ENCODE results near the gene FRMPD2. TPM values are rescaled to one million over a fixed set of nuclear protein-coding genes. Genes with fewer than 3 reads are reported as not detected.

FRMPD2 gene
- total RNA-seq: 0.07 TPM in 1 of 2 replicates, not detected in the other

DNA sequence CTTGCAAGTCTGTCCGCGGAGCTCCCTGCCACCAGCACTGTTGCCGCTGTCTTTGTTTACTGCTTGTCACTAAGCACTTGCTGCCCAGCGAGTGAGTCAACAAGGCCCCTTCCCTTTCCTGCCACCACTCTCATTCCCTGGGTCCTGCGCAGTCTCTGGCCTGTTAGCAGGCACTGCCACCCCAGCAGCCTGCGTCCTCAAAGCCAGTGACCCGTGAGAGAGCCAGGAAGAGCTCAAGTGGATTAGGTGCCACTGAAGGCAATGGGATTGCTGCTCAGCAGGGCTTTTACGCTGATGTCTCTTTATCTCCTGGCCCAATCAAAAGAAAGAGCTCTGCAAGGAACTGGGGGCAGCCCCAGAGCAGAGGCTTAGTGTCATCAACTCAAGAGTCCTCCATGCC lies at the start of gene FRMPD2:
TSS of gene FRMPD2 (minus strand) at position 61 of the 400 bp plus-strand sequence. CDS start 129 bp downstream, outside the sequence.

GRCh38 chr10:48306265-48306869 lies 31.9 kb upstream of the FRMPD2 start, which contains the start of gene MAPK8:
Gene MAPK8 (plus strand): TSS chr10:48306677. CDS start chr10:48401661, 94,984 bp downstream.

Other genes with a start within 250 kb of the FRMPD2 start
- 19.9 and 29.4 TPM in 2 replicates for gene MAPK8, start 32.0 kb upstream of the FRMPD2 start, total RNA-seq

Measured in airway epithelial cell (primary cell).